H1 (cell line): Measurements from ENCODE around the gene GLS. TPM values are rescaled to one million over a fixed set of nuclear protein-coding genes. Genes with fewer than 3 reads are reported as not detected.

Experiments used
- CBX8 ChIP-seq: fragments of 300-800, 300-1000 bp; sonication (generic); IDR thresholded peaks from 2 replicates; pipeline ENCODE4 v1.7.1; 2016; ENCODE audit warnings: low read depth, low read length, borderline replicate concordance
- GTF2F1 ChIP-seq: IDR thresholded peaks from 2 replicates; pipeline ENCODE4 v1.6.1; 2012; ENCODE audit warnings: low read depth, low read length, improper control_type of control experiment, borderline replicate concordance
- HDAC2 ChIP-seq, 2 experiments: fragments of 300-600 bp in 1 of 2; sonication (generic) in 1 of 2; IDR thresholded peaks; 2 replicates each; pipeline ENCODE4 v1.6.1; 2011 to 2012; ENCODE audit warnings: low read depth in 2 of 2, low read length in 2 of 2, mild to moderate bottlenecking in 2 of 2, moderate library complexity in 2 of 2, borderline replicate concordance in 1 of 2, inconsistent platforms in 1 of 2
- MAFK ChIP-seq: IDR thresholded peaks from 2 replicates; pipeline ENCODE4 v1.6.1; 2012; ENCODE audit warnings: low read depth, mild to moderate bottlenecking, improper control_type of control experiment, low read length
- polyA plus RNA-seq, 7 experiments: library from polyadenylated mRNA; depleted of rRNA in 3 of 7; stranded (reverse) in 5 of 7; unstranded in 2 of 7; fragments of >200 nt in 5 of 7; fragments of 200-250 nt in 2 of 7; gene quantifications; 1 replicate in 5 of 7; 2 replicates in 1 of 7; 4 replicates in 1 of 7; pipeline versions ENCODE4 v1.2.1 to v1.2.3, GENCODE V29; 2011 to 2013; ENCODE audit warnings: missing spikeins in 2 of 7, mixed read lengths in 2 of 7
- total RNA-seq: library from RNA; stranded (reverse); fragmentation: NEBNext Ultra II Directional; extraction: Animal tissue kit (Norgen Biotek cat#: 25700); gene quantifications from 2 replicates; pipeline ENCODE4 v1.2.1, GENCODE V29; 2021
- TF ChIP-seq, protein P1 (sequence below): fragments of 300-600 bp; sonication (generic); IDR thresholded peaks from 2 replicates; pipeline ENCODE4 v1.7.1; 2012; ENCODE audit warnings: low read length, moderate library complexity, mild to moderate bottlenecking, inconsistent platforms; ENCODE audit not compliant: insufficient replicate concordance
- TF ChIP-seq, protein P2 (sequence below): IDR thresholded peaks from 2 replicates; pipeline ENCODE4 v1.6.1; 2012; ENCODE audit warnings: inconsistent platforms

GLS gene
- total and polyA plus RNA-seq, 2 of the 8 experiments (the other 6 are each of a cell fraction or from before 2014, with no cell fraction given) = 15.7 to 89.8 TPM

DNA sequence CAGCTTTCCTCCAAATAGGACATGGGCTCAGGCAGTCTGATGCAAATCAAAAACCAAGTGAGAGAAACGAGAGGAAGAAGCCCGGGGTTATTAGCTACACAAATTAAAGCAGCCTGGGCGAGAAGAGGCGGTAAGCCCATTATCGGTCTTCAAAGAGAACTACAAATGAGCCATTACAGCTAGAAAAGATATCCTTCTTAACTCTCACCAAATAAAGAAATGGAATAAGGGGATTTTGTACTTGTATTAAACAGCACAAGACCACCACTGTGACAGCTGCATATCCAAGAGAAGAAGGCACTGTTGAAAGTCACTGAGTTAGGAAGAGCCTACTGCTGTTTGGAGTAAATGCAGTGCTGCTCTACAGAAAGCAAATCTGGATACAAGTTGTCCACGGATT lies 100.7 kb downstream of the GLS start (continued):
- TF ChIP-seq, protein P1, sequence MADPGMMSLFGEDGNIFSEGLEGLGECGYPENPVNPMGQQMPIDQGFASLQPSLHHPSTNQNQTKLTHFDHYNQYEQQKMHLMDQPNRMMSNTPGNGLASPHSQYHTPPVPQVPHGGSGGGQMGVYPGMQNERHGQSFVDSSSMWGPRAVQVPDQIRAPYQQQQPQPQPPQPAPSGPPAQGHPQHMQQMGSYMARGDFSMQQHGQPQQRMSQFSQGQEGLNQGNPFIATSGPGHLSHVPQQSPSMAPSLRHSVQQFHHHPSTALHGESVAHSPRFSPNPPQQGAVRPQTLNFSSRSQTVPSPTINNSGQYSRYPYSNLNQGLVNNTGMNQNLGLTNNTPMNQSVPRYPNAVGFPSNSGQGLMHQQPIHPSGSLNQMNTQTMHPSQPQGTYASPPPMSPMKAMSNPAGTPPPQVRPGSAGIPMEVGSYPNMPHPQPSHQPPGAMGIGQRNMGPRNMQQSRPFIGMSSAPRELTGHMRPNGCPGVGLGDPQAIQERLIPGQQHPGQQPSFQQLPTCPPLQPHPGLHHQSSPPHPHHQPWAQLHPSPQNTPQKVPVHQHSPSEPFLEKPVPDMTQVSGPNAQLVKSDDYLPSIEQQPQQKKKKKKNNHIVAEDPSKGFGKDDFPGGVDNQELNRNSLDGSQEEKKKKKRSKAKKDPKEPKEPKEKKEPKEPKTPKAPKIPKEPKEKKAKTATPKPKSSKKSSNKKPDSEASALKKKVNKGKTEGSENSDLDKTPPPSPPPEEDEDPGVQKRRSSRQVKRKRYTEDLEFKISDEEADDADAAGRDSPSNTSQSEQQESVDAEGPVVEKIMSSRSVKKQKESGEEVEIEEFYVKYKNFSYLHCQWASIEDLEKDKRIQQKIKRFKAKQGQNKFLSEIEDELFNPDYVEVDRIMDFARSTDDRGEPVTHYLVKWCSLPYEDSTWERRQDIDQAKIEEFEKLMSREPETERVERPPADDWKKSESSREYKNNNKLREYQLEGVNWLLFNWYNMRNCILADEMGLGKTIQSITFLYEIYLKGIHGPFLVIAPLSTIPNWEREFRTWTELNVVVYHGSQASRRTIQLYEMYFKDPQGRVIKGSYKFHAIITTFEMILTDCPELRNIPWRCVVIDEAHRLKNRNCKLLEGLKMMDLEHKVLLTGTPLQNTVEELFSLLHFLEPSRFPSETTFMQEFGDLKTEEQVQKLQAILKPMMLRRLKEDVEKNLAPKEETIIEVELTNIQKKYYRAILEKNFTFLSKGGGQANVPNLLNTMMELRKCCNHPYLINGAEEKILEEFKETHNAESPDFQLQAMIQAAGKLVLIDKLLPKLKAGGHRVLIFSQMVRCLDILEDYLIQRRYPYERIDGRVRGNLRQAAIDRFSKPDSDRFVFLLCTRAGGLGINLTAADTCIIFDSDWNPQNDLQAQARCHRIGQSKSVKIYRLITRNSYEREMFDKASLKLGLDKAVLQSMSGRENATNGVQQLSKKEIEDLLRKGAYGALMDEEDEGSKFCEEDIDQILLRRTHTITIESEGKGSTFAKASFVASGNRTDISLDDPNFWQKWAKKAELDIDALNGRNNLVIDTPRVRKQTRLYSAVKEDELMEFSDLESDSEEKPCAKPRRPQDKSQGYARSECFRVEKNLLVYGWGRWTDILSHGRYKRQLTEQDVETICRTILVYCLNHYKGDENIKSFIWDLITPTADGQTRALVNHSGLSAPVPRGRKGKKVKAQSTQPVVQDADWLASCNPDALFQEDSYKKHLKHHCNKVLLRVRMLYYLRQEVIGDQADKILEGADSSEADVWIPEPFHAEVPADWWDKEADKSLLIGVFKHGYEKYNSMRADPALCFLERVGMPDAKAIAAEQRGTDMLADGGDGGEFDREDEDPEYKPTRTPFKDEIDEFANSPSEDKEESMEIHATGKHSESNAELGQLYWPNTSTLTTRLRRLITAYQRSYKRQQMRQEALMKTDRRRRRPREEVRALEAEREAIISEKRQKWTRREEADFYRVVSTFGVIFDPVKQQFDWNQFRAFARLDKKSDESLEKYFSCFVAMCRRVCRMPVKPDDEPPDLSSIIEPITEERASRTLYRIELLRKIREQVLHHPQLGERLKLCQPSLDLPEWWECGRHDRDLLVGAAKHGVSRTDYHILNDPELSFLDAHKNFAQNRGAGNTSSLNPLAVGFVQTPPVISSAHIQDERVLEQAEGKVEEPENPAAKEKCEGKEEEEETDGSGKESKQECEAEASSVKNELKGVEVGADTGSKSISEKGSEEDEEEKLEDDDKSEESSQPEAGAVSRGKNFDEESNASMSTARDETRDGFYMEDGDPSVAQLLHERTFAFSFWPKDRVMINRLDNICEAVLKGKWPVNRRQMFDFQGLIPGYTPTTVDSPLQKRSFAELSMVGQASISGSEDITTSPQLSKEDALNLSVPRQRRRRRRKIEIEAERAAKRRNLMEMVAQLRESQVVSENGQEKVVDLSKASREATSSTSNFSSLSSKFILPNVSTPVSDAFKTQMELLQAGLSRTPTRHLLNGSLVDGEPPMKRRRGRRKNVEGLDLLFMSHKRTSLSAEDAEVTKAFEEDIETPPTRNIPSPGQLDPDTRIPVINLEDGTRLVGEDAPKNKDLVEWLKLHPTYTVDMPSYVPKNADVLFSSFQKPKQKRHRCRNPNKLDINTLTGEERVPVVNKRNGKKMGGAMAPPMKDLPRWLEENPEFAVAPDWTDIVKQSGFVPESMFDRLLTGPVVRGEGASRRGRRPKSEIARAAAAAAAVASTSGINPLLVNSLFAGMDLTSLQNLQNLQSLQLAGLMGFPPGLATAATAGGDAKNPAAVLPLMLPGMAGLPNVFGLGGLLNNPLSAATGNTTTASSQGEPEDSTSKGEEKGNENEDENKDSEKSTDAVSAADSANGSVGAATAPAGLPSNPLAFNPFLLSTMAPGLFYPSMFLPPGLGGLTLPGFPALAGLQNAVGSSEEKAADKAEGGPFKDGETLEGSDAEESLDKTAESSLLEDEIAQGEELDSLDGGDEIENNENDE = no peak
- TF ChIP-seq, protein P2, sequence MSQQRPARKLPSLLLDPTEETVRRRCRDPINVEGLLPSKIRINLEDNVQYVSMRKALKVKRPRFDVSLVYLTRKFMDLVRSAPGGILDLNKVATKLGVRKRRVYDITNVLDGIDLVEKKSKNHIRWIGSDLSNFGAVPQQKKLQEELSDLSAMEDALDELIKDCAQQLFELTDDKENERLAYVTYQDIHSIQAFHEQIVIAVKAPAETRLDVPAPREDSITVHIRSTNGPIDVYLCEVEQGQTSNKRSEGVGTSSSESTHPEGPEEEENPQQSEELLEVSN = no peak
- TF ChIP-seq MAFK (no peak), HDAC2 (IDR thresholded peaks at IDR 0.05; ENCODE audit: borderline replicate concordance in 1 of 2, low read depth in 2 of 2, low read length in 2 of 2) (no peak), CBX8 (no peak), GTF2F1 (no peak)
